GM10248 (cell line): Measurements from ENCODE around the gene RHOBTB1.

Source experiments
- CTCF ChIA-PET: fragments of 300-600 bp; sonication (Branson Sonifier 250); formaldehyde crosslinking; extraction: SDS; loops from one replicate; lab custom pipeline; 2021; ENCODE audit warnings: antibody characterized with exemption; lab: Yijun Ruan, JAX
- POLR2A ChIA-PET: fragments of 350-650 bp; sonication (Branson Sonifier 250); formaldehyde crosslinking; extraction: SDS; loops from one replicate; lab custom pipeline; 2020; ENCODE audit warnings: antibody characterized with exemption; lab: Yijun Ruan, JAX
- DNase-seq: peaks from one replicate; pipeline ENCODE4 v3.0.0; 2012; ENCODE audit errors: extremely low spot score
- CTCF ChIP-seq: IDR thresholded peaks from 2 replicates; pipeline ENCODE4 v1.5.1; 2012; ENCODE audit warnings: mild to moderate bottlenecking, low read depth; ENCODE audit errors: extremely low read depth, missing control alignments, control extremely low read depth

The RHOBTB1 gene

GRCh38 chr10:60896033-60896432 is 48.0 kb downstream of the RHOBTB1 start:
- DNase-seq = no peak
- ChIA-PET POLR2A (no interaction called here), CTCF (interaction anchor here (0.9 kb wide), 1 partner anchor 14 kb away, joined by 3 read pairs; no protein-coding TSS in a partner anchor)
- no peak for TF ChIP-seq CTCF

- no peak for DNase-seq
- CTCF ChIA-PET = no interaction called here
- no peak for TF ChIP-seq CTCF
- POLR2A ChIA-PET = no interaction called here
These were observed 49.2 kb downstream of the RHOBTB1 start for GRCh38 chr10:60894786-60895185.

- no peak for TF ChIP-seq CTCF
- ChIA-PET POLR2A (no interaction called here), CTCF (no interaction called here)
- no peak for DNase-seq
These were observed 50.8 kb downstream of the RHOBTB1 start for GRCh38 chr10:60893231-60893630.

GRCh38 chr10:60892571-60892970 is 51.4 kb downstream of the RHOBTB1 start:
- DNase-seq = no peak
- ChIA-PET CTCF (no interaction called here), POLR2A (no interaction called here)
- TF ChIP-seq CTCF = no peak

DNA sequence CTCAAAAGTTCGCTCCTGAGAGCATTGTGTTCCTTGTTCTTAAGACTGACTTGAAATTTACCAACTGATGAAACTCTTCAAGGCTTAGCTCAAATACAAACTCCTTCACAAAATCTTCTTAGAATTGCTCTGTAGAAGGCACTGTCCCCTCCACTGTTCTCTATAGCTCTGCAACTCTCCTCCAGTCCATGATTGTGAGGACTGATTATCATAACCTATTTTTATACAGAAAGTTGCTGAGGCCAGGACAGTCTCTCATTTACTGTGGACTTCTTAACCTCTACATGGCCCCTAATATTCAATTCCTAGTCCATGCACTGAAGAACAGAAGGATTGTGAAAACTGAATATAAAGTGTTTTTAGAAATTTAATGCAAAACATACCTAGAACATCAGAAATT is 53.2 kb downstream of the RHOBTB1 start:
- no peak for TF ChIP-seq CTCF
- ChIA-PET POLR2A (no interaction called here), CTCF (no interaction called here)
- DNase-seq = no peak

GRCh38 chr10:60883187-60883586 is 60.8 kb downstream of the RHOBTB1 start:
- ChIA-PET POLR2A (no interaction called here), CTCF (interaction anchor here (0.9 to 1.6 kb wide), 9 partner anchors 13 to 330 kb away, joined by 3 to 5 read pairs (median 4); no protein-coding TSS in a partner anchor)
- peak; percentile 18 for DNase-seq
- TF ChIP-seq CTCF = peak; percentile 39

DNA sequence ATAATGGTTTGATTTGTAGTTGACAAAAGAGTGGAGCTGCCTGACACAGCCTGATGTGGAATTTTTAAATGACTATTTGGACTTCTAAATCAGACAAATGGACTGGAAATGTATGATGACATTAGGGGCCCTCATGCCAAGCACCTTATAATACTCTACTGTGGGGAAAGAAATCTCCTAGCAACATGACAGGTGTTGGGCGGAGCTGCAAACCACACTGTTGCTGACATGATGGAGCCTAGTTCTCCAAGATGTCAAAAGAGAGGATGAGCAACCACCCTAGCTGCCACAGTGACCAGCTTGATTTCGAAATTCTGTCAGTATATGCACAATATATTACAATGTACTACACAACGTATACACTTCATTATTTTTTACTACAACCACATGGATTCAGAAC is 65.8 kb downstream of the RHOBTB1 start:
- ChIA-PET CTCF (no interaction called here), POLR2A (no interaction called here)
- no peak for DNase-seq
- TF ChIP-seq CTCF = no peak
